Gastroesophageal sphincter (tissue), 4 donors: ENCODE results near the gene CTIF. TPM values are rescaled to one million over a fixed set of nuclear protein-coding genes. Genes with fewer than 3 reads are reported as not detected.
A peak's percentile ranks its signal among the peaks of the same experiment; 100 is the strongest.

Source experiments
- ATAC-seq: fragments of 150-250 bp; one replicate; pipeline ENCODE4 v1.9.1; 2016; ENCODE audit warnings: mild to moderate bottlenecking, moderate library complexity
- H3K27ac ChIP-seq, 4 donors: fragments of 200-600 bp; sonication (generic) in 3 of 4; 1 replicate in 3 of 4; 2 replicates in 1 of 4; pipeline ENCODE4 v1.5.1; 2016 to 2019
- H3K27me3 ChIP-seq: fragments of 200-600 bp; sonication (generic); one replicate; pipeline ENCODE4 v1.5.1; 2019
- H3K36me3 ChIP-seq, 2 donors: fragments of 200-600 bp; sonication (generic); one replicate each; pipeline ENCODE4 v1.5.1; 2019; ENCODE audit warnings: control low read depth in 1 of 2
- H3K4me1 ChIP-seq, 3 donors: fragments of 200-600 bp; sonication (generic); 1 replicate in 2 of 3; 2 replicates in 1 of 3; pipeline ENCODE4 v1.5.1; 2016 to 2019; ENCODE audit warnings: control low read depth in 2 of 3
- H3K4me3 ChIP-seq, 2 donors: fragments of 200-600 bp; sonication (generic); one replicate each; pipeline ENCODE4 v1.5.1; 2019; ENCODE audit warnings: mild to moderate bottlenecking in 1 of 2, moderate library complexity in 1 of 2
- H3K9me3 ChIP-seq, 3 donors: fragments of 200-600 bp; sonication (generic); one replicate each; pipeline ENCODE4 v1.5.1; 2017 to 2019; ENCODE audit warnings: control low read depth in 2 of 3
- CTCF ChIP-seq, 4 experiments: fragments of 200-600 bp in 2 of 4; fragments of 450-650 bp in 2 of 4; sonication (generic) in 1 of 4; IDR thresholded peaks; one replicate each; pipeline ENCODE4 v1.5.1; 2017 to 2019; ENCODE audit warnings: antibody characterized with exemption in 4 of 4, mild to moderate bottlenecking in 2 of 4, moderate library complexity in 2 of 4
- EP300 ChIP-seq: sonication (generic); formaldehyde crosslinking; IDR thresholded peaks from one replicate; pipeline ENCODE4 v1.6.1; 2017; ENCODE audit warnings: antibody characterized with exemption, mild to moderate bottlenecking
- POLR2A ChIP-seq, 2 donors: fragments of 450-650 bp; IDR thresholded peaks; one replicate each; pipeline ENCODE4 v1.6.1; 2017; ENCODE audit warnings: antibody characterized with exemption in 2 of 2, mild to moderate bottlenecking in 2 of 2, moderate library complexity in 1 of 2
- POLR2AphosphoS5 ChIP-seq: sonication (generic); formaldehyde crosslinking; IDR thresholded peaks from one replicate; pipeline ENCODE4 v1.6.1; 2017; ENCODE audit warnings: antibody characterized with exemption
- WGBS, 2 donors: methylation state at CpG; one replicate each; pipeline ENCODE4 v1.1.5; 2018; ENCODE audit warnings: low coverage in 1 of 2; 5-methylcytosine and 5-hydroxymethylcytosine counted together
- total RNA-seq, 4 donors: library from RNA; depleted of rRNA; stranded (reverse); fragments of >200 nt; gene quantifications; one replicate each; pipeline ENCODE4 v1.1.0, GENCODE V29; 2016

Gene CTIF
- total RNA-seq, 4 donors from 2014 or later: 31.4 to 124 (median 78.1) TPM

DNA sequence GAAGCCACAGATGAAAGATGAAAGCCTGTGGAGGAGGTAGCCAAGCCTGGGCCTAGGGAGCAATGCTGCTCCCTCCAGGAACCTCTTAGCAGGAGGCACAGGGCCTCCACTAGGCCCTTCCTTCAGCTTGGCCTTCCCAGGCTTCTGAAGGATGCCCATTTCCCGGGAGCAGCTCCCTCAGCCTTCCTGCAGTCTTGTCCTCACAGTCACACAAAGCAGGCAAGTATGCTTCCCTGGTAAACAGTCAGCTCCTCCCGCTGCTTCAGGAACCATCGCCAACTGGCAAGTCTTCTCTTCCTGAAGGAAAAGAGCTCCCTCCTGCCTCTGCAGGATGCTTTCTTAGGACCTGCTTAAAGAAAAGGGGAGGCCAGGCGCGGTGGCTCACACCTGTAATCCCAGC, 358.7 kb downstream of the CTIF start:
- Histone ChIP-seq H3K4me1 (peaks cover 0 to 21% (median 10%) of the 10 kb centered on the region in 3 donors), H3K27ac (peak overlapping the region in 1 of 4 donors; percentile 19), H3K4me3 (no peak overlapping the region), H3K9me3 (no peaks in the 10 kb centered on the region), H3K27me3 (no peaks in the 10 kb centered on the region), H3K36me3 (no peaks in the 10 kb centered on the region)
- no peak for TF ChIP-seq CTCF (IDR thresholded peaks at IDR 0.05)
- no peak for TF ChIP-seq EP300
- no peak for TF ChIP-seq POLR2AphosphoS5
- TF ChIP-seq POLR2A (IDR thresholded peaks at IDR 0.05): no peak
- no peak for ATAC-seq
- 67% methylated on average over 4 of the region's 5 CpGs; no CpG with 5 or more reads in 1 of the 2 donors for WGBS, 2 donors

- no peaks in the 10 kb centered on the region for H3K9me3 ChIP-seq
- 65 to 82% methylated on average over 4 of the region's 4 CpGs for WGBS, 2 donors
- H3K4me1 ChIP-seq: peaks cover 0 to 27% (median 16%) of the 10 kb centered on the region in 3 donors
These were observed 359.7 kb downstream of the CTIF start for GRCh38 chr18:48898521-48898920.

DNA sequence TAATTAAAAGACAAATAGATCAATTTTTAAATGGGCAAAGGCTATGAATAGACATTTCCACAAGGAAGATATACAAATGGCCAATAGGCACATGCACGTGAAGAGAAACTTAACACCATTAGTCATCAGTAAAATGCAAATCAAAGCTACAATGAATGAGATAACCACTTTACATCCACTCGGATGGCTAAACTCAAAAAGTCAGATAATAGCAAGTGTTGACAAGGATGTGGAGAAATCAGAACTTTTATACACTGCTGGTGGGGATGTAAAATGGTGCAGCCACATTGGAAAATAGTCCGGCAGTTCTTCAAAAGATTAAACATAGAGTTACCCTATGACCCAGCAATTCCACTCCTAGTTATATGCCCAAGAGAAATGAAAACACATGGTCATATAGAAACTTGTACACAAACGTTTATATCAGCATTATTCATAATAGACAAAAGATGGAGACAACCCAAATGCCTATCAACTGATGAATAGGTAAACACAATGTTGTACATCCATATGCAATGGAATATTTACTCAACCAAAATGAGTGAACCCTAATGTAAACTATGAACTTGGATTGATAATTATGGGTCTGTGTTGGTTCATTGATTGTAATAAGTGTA, 360.8 kb downstream of the CTIF start:
- no peaks in the 10 kb centered on the region for H3K9me3 ChIP-seq
- H3K4me1 ChIP-seq: peaks cover 0 to 27% (median 16%) of the 10 kb centered on the region in 3 donors
- 79 to 83% methylated on average over 4 of the region's 4 CpGs for WGBS, 2 donors
- H3K27me3 ChIP-seq: no peaks in the 10 kb centered on the region
- ATAC-seq: no peak
- no peaks in the 10 kb centered on the region for H3K36me3 ChIP-seq
- H3K4me3 ChIP-seq: no peak overlapping the region
- TF ChIP-seq POLR2A (IDR thresholded peaks at IDR 0.05) (no peak), POLR2AphosphoS5 (no peak), CTCF (IDR thresholded peaks at IDR 0.05) (no peak), EP300 (no peak)
- H3K27ac ChIP-seq: no peak overlapping the region

More at GRCh38 chr18:48898521-48898920, 359.7 kb downstream of the CTIF start:
- Histone ChIP-seq H3K4me3 (no peak overlapping the region), H3K36me3 (no peaks in the 10 kb centered on the region), H3K27me3 (no peaks in the 10 kb centered on the region), H3K27ac (no peak overlapping the region)
- no peak for TF ChIP-seq EP300
- no peak for ATAC-seq

DNA sequence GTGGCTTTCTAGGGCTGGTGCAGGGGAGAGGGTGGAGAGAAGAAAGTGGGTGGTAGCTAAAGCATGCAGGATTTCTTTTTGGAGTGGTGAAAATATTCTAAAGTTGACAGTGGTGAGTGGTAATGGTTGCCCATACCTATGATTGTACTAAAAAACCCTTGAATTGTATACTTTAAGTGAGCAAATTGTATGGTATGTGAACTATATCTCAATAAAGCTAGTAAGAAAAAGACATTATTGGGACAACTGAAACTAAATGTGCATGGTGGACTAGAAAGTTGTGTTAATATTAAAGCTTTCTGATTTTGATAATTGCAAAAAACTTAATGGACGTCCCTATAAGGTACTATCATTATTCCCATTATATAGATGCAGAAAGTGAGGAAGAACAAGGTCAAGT, 361.6 kb downstream of the CTIF start:
- WGBS, 2 donors: 71 to 100% methylated on average over 1 of the region's 1 CpG
- Histone ChIP-seq H3K27me3 (no peaks in the 10 kb centered on the region), H3K9me3 (peaks cover 0 to 7% (median 0%) of the 10 kb centered on the region in 3 donors), H3K36me3 (no peaks in the 10 kb centered on the region), H3K4me3 (no peak overlapping the region), H3K27ac (no peak overlapping the region), H3K4me1 (peaks cover 0 to 27% (median 16%) of the 10 kb centered on the region in 3 donors)
- no peak for ATAC-seq
- no peak for TF ChIP-seq POLR2AphosphoS5
- TF ChIP-seq CTCF (IDR thresholded peaks at IDR 0.05): no peak
- TF ChIP-seq POLR2A (IDR thresholded peaks at IDR 0.05): no peak
- TF ChIP-seq EP300: no peak

DNA sequence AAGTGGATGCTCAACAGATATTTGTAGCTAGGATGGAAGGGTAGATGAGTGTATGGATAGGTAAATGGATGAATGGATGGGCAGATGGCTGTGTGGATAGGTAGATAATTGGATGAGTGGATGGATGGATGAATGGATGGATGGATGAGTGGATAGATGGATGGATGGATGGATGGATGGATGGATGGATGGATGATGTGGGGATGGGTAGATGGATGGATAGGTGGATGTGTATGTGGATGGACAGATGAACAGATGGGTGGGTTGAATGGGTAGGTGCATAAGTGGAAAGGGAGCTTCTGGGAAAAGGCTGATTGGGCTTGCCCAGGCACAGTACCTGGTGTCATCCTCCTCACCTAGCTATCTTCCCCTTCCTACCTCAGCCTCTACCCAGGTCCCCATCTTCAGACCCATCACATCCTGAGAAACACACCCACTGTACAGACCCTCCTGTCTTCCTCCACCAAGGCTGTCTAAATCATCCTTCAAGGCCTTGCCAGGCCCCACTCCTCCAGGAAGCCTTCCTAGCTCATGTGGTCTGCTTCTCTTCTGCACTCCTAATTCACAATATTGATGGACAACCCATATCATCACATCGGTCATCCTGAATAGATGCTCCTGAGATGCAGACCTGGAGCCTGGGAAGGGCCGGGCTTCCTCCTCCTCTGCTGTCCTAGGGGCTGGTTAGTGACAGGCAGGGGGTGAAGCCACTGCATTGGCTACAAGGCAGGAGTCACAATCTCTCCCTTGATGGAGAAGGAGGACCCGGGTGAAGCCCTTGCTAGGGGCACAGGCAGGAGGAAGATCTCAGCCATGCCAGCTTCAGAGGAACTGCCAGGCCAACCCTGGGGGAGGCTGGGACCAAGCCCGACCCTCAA, 362.6 kb downstream of the CTIF start:
- ATAC-seq: no peak
- TF ChIP-seq POLR2AphosphoS5 (no peak), POLR2A (IDR thresholded peaks at IDR 0.05) (no peak), EP300 (no peak), CTCF (IDR thresholded peaks at IDR 0.05) (no peak)
- Histone ChIP-seq H3K36me3 (no peaks in the 10 kb centered on the region), H3K4me1 (peaks cover 0 to 27% (median 16%) of the 10 kb centered on the region in 3 donors), H3K27ac (peak overlapping the region in 3 of 4 donors; percentile 63 to 81 (median 79)), H3K27me3 (no peaks in the 10 kb centered on the region), H3K9me3 (peaks cover 0 to 7% (median 0%) of the 10 kb centered on the region in 3 donors), H3K4me3 (no peak overlapping the region)
- 88% methylated on average over 1 of the region's 4 CpGs; no CpG with 5 or more reads in 1 of the 2 donors for WGBS, 2 donors
